WTC11 (cell line): Measurements from ENCODE around the gene RSPO3.

Source experiments
- FOXP1 ChIP-seq: sonication (generic); formaldehyde crosslinking; IDR thresholded peaks from 2 replicates; pipeline ENCODE4 v1.8.0; 2022; ENCODE audit warnings: missing genetic modification reagents, mild to moderate bottlenecking, moderate library complexity, borderline replicate concordance
- GRHL2 ChIP-seq: fragments of 250-450 bp; sonication (Bioruptor Pico); IDR thresholded peaks from 2 replicates; pipeline ENCODE4 v1.8.0; 2022; ENCODE audit warnings: mild to moderate bottlenecking, moderate library complexity; ENCODE audit not compliant: insufficient replicate concordance, severe bottlenecking
- NR2C2 ChIP-seq: sonication (generic); formaldehyde crosslinking; IDR thresholded peaks from 2 replicates; pipeline ENCODE4 v1.8.0; 2022; ENCODE audit warnings: mild to moderate bottlenecking, missing genetic modification reagents
- NR3C1 ChIP-seq: sonication (generic); formaldehyde crosslinking; conservative IDR thresholded peaks from 2 replicates; pipeline ENCODE4 v1.8.1; 2023; ENCODE audit warnings: low read depth, mild to moderate bottlenecking, missing genetic modification reagents
- ZBTB21 ChIP-seq: sonication (generic); formaldehyde crosslinking; IDR thresholded peaks from 2 replicates; pipeline ENCODE4 v1.8.1; 2023; ENCODE audit warnings: mild to moderate bottlenecking, missing genetic modification reagents, borderline replicate concordance
- ZNF263 ChIP-seq: sonication (generic); formaldehyde crosslinking; IDR thresholded peaks from 2 replicates; pipeline ENCODE4 v1.8.1; 2022; ENCODE audit warnings: low read depth, mild to moderate bottlenecking, moderate library complexity, missing genetic modification reagents
- ZNF423 ChIP-seq: fragments of 250-450 bp; sonication (Bioruptor Pico); IDR thresholded peaks from 2 replicates; pipeline ENCODE4 v2.1.2; 2022; ENCODE audit warnings: mild to moderate bottlenecking, moderate library complexity
- TF ChIP-seq, protein P1 (sequence below): fragments of 200-600 bp; IDR thresholded peaks from 2 replicates; pipeline ENCODE4 v1.8.0; 2022; ENCODE audit warnings: antibody characterized with exemption
- TF ChIP-seq, protein P2 (sequence below): sonication (generic); formaldehyde crosslinking; IDR thresholded peaks from 2 replicates; pipeline ENCODE4 v1.8.0; 2023; ENCODE audit warnings: missing genetic modification reagents, mild to moderate bottlenecking, borderline replicate concordance
- TF ChIP-seq, protein P3 (sequence below): sonication (generic); formaldehyde crosslinking; IDR thresholded peaks from 2 replicates; pipeline ENCODE4 v1.8.1; 2023; ENCODE audit warnings: mild to moderate bottlenecking, missing genetic modification reagents
- TF ChIP-seq, protein P4 (sequence below): sonication (generic); formaldehyde crosslinking; IDR thresholded peaks from 2 replicates; pipeline ENCODE4 v1.8.0; 2023; ENCODE audit warnings: mild to moderate bottlenecking, missing genetic modification reagents
- TF ChIP-seq, protein P5 (sequence below): sonication (generic); formaldehyde crosslinking; IDR thresholded peaks from 2 replicates; pipeline ENCODE4 v1.8.0; 2022; ENCODE audit warnings: mild to moderate bottlenecking, missing genetic modification reagents
- TF ChIP-seq, protein P6 (sequence below): sonication (generic); formaldehyde crosslinking; IDR thresholded peaks from 2 replicates; pipeline ENCODE4 v1.8.0; 2022; ENCODE audit warnings: mild to moderate bottlenecking, missing genetic modification reagents

DNA sequence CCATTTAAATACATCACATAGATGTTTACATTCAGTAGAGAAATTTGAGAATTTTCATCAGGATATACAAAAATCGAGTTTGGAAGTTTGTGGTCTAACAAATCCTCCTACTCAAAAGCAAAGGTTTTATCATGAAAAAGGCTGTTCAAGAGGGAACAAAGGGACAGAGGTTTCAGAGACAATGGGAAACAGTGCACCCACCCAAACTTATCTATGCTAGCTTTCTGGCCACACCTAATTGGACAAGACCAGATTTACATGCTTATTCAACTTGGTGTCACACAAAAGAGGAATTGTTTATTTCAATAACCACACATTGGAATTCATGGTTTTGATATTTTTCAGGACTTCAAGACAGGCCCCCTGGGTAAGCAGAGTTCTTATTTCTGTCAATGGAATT lies 28.4 kb upstream of the RSPO3 start:
- TF ChIP-seq NR2C2 (CRISPR knock-in tag) (no peak), ZNF423 (CRISPR knock-in tag) (no peak), NR3C1 (CRISPR knock-in tag) (no peak), GRHL2 (CRISPR knock-in tag) (no peak), ZNF263 (CRISPR knock-in tag) (no peak), FOXP1 (CRISPR knock-in tag) (no peak), ZBTB21 (CRISPR knock-in tag) (no peak)
- TF ChIP-seq, protein P1, sequence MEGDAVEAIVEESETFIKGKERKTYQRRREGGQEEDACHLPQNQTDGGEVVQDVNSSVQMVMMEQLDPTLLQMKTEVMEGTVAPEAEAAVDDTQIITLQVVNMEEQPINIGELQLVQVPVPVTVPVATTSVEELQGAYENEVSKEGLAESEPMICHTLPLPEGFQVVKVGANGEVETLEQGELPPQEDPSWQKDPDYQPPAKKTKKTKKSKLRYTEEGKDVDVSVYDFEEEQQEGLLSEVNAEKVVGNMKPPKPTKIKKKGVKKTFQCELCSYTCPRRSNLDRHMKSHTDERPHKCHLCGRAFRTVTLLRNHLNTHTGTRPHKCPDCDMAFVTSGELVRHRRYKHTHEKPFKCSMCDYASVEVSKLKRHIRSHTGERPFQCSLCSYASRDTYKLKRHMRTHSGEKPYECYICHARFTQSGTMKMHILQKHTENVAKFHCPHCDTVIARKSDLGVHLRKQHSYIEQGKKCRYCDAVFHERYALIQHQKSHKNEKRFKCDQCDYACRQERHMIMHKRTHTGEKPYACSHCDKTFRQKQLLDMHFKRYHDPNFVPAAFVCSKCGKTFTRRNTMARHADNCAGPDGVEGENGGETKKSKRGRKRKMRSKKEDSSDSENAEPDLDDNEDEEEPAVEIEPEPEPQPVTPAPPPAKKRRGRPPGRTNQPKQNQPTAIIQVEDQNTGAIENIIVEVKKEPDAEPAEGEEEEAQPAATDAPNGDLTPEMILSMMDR: no peak
- TF ChIP-seq, protein P2, sequence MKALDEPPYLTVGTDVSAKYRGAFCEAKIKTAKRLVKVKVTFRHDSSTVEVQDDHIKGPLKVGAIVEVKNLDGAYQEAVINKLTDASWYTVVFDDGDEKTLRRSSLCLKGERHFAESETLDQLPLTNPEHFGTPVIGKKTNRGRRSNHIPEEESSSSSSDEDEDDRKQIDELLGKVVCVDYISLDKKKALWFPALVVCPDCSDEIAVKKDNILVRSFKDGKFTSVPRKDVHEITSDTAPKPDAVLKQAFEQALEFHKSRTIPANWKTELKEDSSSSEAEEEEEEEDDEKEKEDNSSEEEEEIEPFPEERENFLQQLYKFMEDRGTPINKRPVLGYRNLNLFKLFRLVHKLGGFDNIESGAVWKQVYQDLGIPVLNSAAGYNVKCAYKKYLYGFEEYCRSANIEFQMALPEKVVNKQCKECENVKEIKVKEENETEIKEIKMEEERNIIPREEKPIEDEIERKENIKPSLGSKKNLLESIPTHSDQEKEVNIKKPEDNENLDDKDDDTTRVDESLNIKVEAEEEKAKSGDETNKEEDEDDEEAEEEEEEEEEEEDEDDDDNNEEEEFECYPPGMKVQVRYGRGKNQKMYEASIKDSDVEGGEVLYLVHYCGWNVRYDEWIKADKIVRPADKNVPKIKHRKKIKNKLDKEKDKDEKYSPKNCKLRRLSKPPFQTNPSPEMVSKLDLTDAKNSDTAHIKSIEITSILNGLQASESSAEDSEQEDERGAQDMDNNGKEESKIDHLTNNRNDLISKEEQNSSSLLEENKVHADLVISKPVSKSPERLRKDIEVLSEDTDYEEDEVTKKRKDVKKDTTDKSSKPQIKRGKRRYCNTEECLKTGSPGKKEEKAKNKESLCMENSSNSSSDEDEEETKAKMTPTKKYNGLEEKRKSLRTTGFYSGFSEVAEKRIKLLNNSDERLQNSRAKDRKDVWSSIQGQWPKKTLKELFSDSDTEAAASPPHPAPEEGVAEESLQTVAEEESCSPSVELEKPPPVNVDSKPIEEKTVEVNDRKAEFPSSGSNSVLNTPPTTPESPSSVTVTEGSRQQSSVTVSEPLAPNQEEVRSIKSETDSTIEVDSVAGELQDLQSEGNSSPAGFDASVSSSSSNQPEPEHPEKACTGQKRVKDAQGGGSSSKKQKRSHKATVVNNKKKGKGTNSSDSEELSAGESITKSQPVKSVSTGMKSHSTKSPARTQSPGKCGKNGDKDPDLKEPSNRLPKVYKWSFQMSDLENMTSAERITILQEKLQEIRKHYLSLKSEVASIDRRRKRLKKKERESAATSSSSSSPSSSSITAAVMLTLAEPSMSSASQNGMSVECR: no peak
- TF ChIP-seq, protein P3, sequence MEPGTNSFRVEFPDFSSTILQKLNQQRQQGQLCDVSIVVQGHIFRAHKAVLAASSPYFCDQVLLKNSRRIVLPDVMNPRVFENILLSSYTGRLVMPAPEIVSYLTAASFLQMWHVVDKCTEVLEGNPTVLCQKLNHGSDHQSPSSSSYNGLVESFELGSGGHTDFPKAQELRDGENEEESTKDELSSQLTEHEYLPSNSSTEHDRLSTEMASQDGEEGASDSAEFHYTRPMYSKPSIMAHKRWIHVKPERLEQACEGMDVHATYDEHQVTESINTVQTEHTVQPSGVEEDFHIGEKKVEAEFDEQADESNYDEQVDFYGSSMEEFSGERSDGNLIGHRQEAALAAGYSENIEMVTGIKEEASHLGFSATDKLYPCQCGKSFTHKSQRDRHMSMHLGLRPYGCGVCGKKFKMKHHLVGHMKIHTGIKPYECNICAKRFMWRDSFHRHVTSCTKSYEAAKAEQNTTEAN (CRISPR knock-in tag): no peak
- TF ChIP-seq, protein P4, sequence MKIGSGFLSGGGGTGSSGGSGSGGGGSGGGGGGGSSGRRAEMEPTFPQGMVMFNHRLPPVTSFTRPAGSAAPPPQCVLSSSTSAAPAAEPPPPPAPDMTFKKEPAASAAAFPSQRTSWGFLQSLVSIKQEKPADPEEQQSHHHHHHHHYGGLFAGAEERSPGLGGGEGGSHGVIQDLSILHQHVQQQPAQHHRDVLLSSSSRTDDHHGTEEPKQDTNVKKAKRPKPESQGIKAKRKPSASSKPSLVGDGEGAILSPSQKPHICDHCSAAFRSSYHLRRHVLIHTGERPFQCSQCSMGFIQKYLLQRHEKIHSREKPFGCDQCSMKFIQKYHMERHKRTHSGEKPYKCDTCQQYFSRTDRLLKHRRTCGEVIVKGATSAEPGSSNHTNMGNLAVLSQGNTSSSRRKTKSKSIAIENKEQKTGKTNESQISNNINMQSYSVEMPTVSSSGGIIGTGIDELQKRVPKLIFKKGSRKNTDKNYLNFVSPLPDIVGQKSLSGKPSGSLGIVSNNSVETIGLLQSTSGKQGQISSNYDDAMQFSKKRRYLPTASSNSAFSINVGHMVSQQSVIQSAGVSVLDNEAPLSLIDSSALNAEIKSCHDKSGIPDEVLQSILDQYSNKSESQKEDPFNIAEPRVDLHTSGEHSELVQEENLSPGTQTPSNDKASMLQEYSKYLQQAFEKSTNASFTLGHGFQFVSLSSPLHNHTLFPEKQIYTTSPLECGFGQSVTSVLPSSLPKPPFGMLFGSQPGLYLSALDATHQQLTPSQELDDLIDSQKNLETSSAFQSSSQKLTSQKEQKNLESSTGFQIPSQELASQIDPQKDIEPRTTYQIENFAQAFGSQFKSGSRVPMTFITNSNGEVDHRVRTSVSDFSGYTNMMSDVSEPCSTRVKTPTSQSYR: no peak
- TF ChIP-seq, protein P5, sequence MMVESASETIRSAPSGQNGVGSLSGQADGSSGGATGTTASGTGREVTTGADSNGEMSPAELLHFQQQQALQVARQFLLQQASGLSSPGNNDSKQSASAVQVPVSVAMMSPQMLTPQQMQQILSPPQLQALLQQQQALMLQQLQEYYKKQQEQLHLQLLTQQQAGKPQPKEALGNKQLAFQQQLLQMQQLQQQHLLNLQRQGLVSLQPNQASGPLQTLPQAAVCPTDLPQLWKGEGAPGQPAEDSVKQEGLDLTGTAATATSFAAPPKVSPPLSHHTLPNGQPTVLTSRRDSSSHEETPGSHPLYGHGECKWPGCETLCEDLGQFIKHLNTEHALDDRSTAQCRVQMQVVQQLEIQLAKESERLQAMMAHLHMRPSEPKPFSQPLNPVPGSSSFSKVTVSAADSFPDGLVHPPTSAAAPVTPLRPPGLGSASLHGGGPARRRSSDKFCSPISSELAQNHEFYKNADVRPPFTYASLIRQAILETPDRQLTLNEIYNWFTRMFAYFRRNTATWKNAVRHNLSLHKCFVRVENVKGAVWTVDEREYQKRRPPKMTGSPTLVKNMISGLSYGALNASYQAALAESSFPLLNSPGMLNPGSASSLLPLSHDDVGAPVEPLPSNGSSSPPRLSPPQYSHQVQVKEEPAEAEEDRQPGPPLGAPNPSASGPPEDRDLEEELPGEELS: no peak
- TF ChIP-seq, protein P6, sequence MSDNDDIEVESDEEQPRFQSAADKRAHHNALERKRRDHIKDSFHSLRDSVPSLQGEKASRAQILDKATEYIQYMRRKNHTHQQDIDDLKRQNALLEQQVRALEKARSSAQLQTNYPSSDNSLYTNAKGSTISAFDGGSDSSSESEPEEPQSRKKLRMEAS (CRISPR knock-in tag): no peak
